OCI-LY1 (cell line): ENCODE measurements around the gene ACTN4.

Experiments
- H2AFZ ChIP-seq: fragments of 200-600 bp; sonication (generic), shearing (Covaris generic); 2 replicates; pipeline ENCODE4 v1.6.0; 2014; ENCODE audit warnings: antibody characterized with exemption, mild to moderate bottlenecking, low read length
- H3F3A ChIP-seq: fragments of 200-600 bp; sonication (generic), shearing (Covaris generic); 2 replicates; pipeline ENCODE4 v1.6.0; 2014; ENCODE audit warnings: mild to moderate bottlenecking, antibody characterized with exemption, low read length, moderate library complexity; ENCODE audit not compliant: insufficient read depth
- H3K27ac ChIP-seq: fragments of 200-600 bp; sonication (generic); 2 replicates; pipeline ENCODE4 v1.5.1; 2014; ENCODE audit warnings: low read length, mixed run types, mild to moderate bottlenecking, low read depth; ENCODE audit not compliant: poor library complexity, severe bottlenecking
- H3K27me3 ChIP-seq: fragments of 200-600 bp; sonication (generic); 2 replicates; pipeline ENCODE4 v1.6.0; 2014; ENCODE audit warnings: antibody characterized with exemption, mild to moderate bottlenecking, low read length, moderate library complexity; ENCODE audit not compliant: insufficient read depth
- H3K36me3 ChIP-seq: fragments of 200-600 bp; sonication (generic); 2 replicates; pipeline ENCODE4 v1.6.1; 2014; ENCODE audit warnings: mild to moderate bottlenecking, antibody characterized with exemption, low read length, moderate library complexity, mixed read lengths; ENCODE audit not compliant: insufficient read depth
- H3K4me1 ChIP-seq: fragments of 200-600 bp; sonication (generic); 2 replicates; pipeline ENCODE4 v1.5.1; 2014; ENCODE audit warnings: mild to moderate bottlenecking, low read length, moderate library complexity; ENCODE audit not compliant: insufficient read depth, severe bottlenecking
- H3K4me2 ChIP-seq: fragments of 200-600 bp; sonication (generic), shearing (Covaris generic); 2 replicates; pipeline ENCODE4 v1.6.1; 2014; ENCODE audit warnings: low read length
- H3K4me3 ChIP-seq: fragments of 200-600 bp; sonication (generic); 2 replicates; pipeline ENCODE4 v1.5.1; 2014; ENCODE audit warnings: low read length, low read depth, mild to moderate bottlenecking, mixed read lengths; ENCODE audit not compliant: poor library complexity, severe bottlenecking
- H3K79me2 ChIP-seq: fragments of 200-600 bp; shearing (Covaris generic); 2 replicates; pipeline ENCODE4 v1.6.1; 2016; ENCODE audit warnings: mixed run types, low read length, mixed read lengths; ENCODE audit not compliant: insufficient read depth
- H3K9ac ChIP-seq: fragments of 200-600 bp; sonication (generic), shearing (Covaris generic); 2 replicates; pipeline ENCODE4 v1.6.1; 2014; ENCODE audit warnings: mild to moderate bottlenecking, low read length, mixed read lengths
- H3K9me2 ChIP-seq: fragments of 200-600 bp; sonication (generic), shearing (Covaris generic); 2 replicates; pipeline ENCODE4 v1.6.1; 2014; ENCODE audit warnings: low read depth, mild to moderate bottlenecking, low read length, mixed read lengths
- H3K9me3 ChIP-seq: fragments of 200-600 bp; shearing (Covaris generic); 2 replicates; pipeline ENCODE4 v1.6.1; 2014; ENCODE audit warnings: low read length, mixed read lengths
- H4K20me1 ChIP-seq: fragments of 200-600 bp; sonication (generic), shearing (Covaris generic); 2 replicates; pipeline ENCODE4 v1.6.0; 2016; ENCODE audit warnings: mild to moderate bottlenecking, low read length; ENCODE audit not compliant: insufficient read depth
- EZH2 ChIP-seq: fragments of 200-600 bp; sonication (generic), shearing (Covaris generic); IDR thresholded peaks from 2 replicates; pipeline ENCODE4 v1.8.0; 2017; ENCODE audit warnings: borderline replicate concordance, mixed run types, mild to moderate bottlenecking, antibody characterized with exemption, low read length, moderate library complexity, mixed read lengths
- TF ChIP-seq, protein P1 (sequence below): fragments of 200-600 bp; sonication (generic), shearing (Covaris generic); IDR thresholded peaks from 2 replicates; pipeline ENCODE4 v1.5.1; 2017; ENCODE audit warnings: mild to moderate bottlenecking, antibody characterized with exemption, low read length, moderate library complexity, mixed read lengths

The ACTN4 gene

DNA sequence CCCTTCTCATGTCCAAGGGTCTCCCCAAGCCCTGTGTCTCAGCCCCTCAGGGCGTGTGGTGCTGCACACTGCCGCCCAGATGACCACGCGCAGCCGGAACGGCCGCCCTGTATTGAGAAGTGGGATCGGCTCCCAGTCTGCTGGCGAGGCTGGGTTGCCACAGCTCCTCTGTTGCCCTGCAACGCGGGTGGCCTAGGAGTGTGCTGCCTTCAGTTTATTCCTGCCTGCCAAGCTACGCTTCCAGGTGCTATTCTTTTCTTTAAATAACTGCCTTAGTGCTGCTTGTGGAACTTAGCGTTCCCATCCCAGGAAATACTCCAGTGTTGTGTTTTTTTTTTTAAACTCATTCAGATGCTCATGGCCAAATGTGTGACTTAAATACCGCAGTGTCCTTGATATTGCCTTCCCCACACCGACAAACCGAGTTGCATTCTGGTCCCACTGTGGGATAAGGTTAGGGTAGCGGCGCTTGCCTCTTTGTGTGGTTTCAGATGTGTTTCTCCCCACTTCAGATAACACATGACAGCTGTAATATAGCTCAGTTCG is 16.6 kb downstream of the ACTN4 start:
- Histone ChIP-seq H3F3A (no peaks in the 10 kb centered on the region), H3K4me3 (no peak overlapping the region), H3K27me3 (no peaks in the 10 kb centered on the region), H3K9ac (no peak overlapping the region), H3K79me2 (peaks cover 30% of the 10 kb centered on the region), H3K27ac (no peak overlapping the region), H3K36me3 (no peaks in the 10 kb centered on the region), H4K20me1 (no peaks in the 10 kb centered on the region), H3K9me2 (no peaks in the 10 kb centered on the region), H2AFZ (no peak overlapping the region), H3K4me2 (peak overlapping the region; percentile 37; the same call in 1 of the 2 replicates), H3K9me3 (no peaks in the 10 kb centered on the region), H3K4me1 (peaks cover 49% of the 10 kb centered on the region)
- no peak for TF ChIP-seq EZH2
- TF ChIP-seq, protein P1, sequence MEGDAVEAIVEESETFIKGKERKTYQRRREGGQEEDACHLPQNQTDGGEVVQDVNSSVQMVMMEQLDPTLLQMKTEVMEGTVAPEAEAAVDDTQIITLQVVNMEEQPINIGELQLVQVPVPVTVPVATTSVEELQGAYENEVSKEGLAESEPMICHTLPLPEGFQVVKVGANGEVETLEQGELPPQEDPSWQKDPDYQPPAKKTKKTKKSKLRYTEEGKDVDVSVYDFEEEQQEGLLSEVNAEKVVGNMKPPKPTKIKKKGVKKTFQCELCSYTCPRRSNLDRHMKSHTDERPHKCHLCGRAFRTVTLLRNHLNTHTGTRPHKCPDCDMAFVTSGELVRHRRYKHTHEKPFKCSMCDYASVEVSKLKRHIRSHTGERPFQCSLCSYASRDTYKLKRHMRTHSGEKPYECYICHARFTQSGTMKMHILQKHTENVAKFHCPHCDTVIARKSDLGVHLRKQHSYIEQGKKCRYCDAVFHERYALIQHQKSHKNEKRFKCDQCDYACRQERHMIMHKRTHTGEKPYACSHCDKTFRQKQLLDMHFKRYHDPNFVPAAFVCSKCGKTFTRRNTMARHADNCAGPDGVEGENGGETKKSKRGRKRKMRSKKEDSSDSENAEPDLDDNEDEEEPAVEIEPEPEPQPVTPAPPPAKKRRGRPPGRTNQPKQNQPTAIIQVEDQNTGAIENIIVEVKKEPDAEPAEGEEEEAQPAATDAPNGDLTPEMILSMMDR: no peak

DNA sequence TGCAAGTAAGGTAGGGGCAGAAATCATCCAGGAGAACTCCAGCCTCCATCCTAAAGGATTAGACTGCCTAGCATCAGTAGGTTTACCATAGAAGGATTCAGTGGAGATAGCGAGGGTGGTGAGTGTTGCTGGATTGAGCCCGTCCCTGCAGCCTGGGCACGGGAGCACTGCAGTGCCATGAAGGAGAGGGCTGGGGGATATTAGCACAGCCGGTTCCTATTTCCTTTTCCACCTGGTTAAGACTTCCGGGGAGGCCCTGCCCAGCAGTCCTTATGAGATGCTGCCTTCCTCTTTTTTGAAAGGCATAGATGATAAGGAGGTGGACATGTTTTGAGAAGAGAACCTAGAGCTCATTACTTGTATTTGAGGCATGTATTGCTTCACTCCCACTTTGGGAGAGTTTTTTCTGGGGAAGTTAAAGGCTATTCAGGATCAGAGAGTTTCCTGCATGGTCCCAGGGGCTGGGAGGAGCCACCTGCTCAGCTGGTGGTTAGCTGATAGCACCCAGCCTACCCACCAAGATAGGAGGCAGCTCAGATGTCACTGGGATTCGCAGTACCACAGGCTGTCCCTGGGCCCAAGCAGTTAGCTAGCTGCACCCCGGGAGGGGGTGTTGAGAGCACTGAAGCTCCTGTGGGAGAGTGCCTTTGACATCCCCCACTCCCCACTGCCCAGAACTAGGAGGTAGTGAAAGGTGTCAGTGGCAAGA is 17.2 kb downstream of the ACTN4 start:
- Histone ChIP-seq H2AFZ (no peak overlapping the region), H4K20me1 (no peaks in the 10 kb centered on the region), H3K4me2 (peak overlapping the region; percentile 37; the same call in 1 of the 2 replicates), H3K9me3 (no peaks in the 10 kb centered on the region), H3K9me2 (no peaks in the 10 kb centered on the region), H3K4me3 (no peak overlapping the region), H3K36me3 (no peaks in the 10 kb centered on the region), H3K9ac (no peak overlapping the region), H3K79me2 (peaks cover 29% of the 10 kb centered on the region), H3K27me3 (no peaks in the 10 kb centered on the region), H3K27ac (peak overlapping the region; percentile 5), H3K4me1 (peaks cover 55% of the 10 kb centered on the region), H3F3A (no peaks in the 10 kb centered on the region)
- TF ChIP-seq, protein P1: no peak
- TF ChIP-seq EZH2: no peak

DNA sequence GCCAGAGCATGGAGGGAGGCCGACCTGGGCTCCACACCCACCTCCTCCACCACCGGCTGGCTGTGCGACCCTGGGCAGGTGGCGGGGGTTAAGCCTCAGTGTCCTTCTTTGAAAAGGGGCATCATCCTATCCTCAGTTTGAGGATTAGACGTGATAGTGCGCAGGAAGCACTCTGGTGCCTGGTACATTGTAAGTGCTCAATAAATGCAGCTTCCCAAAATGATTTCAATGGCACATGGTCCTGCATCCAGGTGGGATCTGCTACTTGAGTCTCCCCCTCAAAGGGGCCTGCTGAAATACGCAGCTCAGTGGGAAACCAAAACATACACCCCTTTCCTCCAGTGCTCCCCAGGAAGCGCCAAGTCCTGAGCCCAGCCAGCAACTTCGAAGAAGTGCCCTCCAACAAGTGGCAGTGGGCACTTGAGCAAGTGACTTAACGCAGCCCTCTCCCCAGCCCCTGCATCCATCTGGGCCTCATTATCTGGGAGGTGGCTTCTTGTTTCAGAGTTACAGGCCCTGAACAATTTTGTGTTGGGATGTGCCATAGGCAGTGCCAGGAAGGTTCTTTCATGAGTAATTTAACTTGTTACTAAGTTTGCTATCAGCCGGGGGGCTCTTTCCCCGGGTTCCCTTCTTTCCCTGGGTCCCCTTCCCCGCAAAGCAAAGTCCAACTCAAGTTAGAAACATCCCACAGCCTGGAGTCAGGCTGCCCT is 17.9 kb downstream of the ACTN4 start:
- Histone ChIP-seq H3K9me3 (no peaks in the 10 kb centered on the region), H3K4me2 (no peak overlapping the region), H4K20me1 (no peaks in the 10 kb centered on the region), H3K4me3 (no peak overlapping the region), H3K79me2 (peaks cover 35% of the 10 kb centered on the region), H3K9me2 (no peaks in the 10 kb centered on the region), H3K9ac (no peak overlapping the region), H3K27ac (peak overlapping the region; percentile 5), H3K27me3 (no peaks in the 10 kb centered on the region), H3K4me1 (peaks cover 56% of the 10 kb centered on the region), H3K36me3 (no peaks in the 10 kb centered on the region), H2AFZ (no peak overlapping the region), H3F3A (no peaks in the 10 kb centered on the region)
- TF ChIP-seq, protein P1: no peak
- TF ChIP-seq EZH2: no peak
